Caco-2 (cell line): ENCODE measurements around the gene CXCL9. TPM values are rescaled to one million over a fixed set of nuclear protein-coding genes. Genes with fewer than 3 reads are reported as not detected.
"Not testable (repeated sequence)": the region's sequence is repeated elsewhere in the genome, so short reads cannot be mapped to it uniquely, and the experiment has no call there.

ENCODE experiments used
- BruUV-seq: library from RNA; stranded (reverse); fragments of 400-500 nt; replicated peaks from 2 replicates; lab custom pipeline; 2021; lab: Mats Ljungman, UMichigan
- CTCF ChIA-PET: fragments of 300-600 bp; sonication (Branson Sonifier 250); formaldehyde crosslinking; loops from one replicate; lab custom pipeline; 2022; ENCODE audit warnings: antibody characterized with exemption; lab: Charles Lee
- POLR2A ChIA-PET: fragments of 300-600 bp; sonication (Branson Sonifier 250); formaldehyde crosslinking; loops from one replicate; lab custom pipeline; 2022; ENCODE audit warnings: antibody characterized with exemption; lab: Charles Lee
- DNase-seq, 2 experiments: peaks; one replicate each; pipeline versions ENCODE4 v3.0.0 to v3.0.0-alpha.2; 2020 to 2022
- H3K27me3 ChIP-seq: replicated peaks from 2 replicates; pipeline ENCODE4 v1.6.0; 2011; ENCODE audit warnings: low read length; ENCODE audit not compliant: control insufficient read depth, insufficient read depth
- H3K36me3 ChIP-seq: 2 replicates; pipeline ENCODE4 v1.5.1; 2011; ENCODE audit warnings: low read length; ENCODE audit not compliant: control insufficient read depth, insufficient read depth
- H3K4me1 ChIP-seq: fragments of 250-450 bp; sonication (Bioruptor Pico); 2 replicates; pipeline ENCODE4 v1.5.1; 2020; ENCODE audit warnings: mild to moderate bottlenecking
- H3K4me3 ChIP-seq: 2 replicates; pipeline ENCODE4 v1.5.1; 2011; ENCODE audit warnings: low read depth, mild to moderate bottlenecking, control low read depth, low read length
- H3K9me3 ChIP-seq: fragments of 250-450 bp; sonication (Bioruptor Pico); 2 replicates; pipeline ENCODE4 v1.5.1; 2020; ENCODE audit warnings: mild to moderate bottlenecking, moderate library complexity
- H3K27ac Mint-ChIP-seq: one replicate; pipeline ENCODE4 v1.8.0; 2022; ENCODE audit warnings: mixed read lengths; ENCODE audit not compliant: unreplicated experiment
- H3K27me3 Mint-ChIP-seq: one replicate; pipeline ENCODE4 v1.8.0; 2022; ENCODE audit warnings: mixed read lengths; ENCODE audit not compliant: insufficient read depth, unreplicated experiment
- H3K36me3 Mint-ChIP-seq: one replicate; pipeline ENCODE4 v1.8.0; 2022; ENCODE audit warnings: mild to moderate bottlenecking, mixed read lengths; ENCODE audit not compliant: insufficient read depth, unreplicated experiment
- H3K4me1 Mint-ChIP-seq: one replicate; pipeline ENCODE4 v1.8.0; 2022; ENCODE audit warnings: low read depth, mixed read lengths; ENCODE audit not compliant: unreplicated experiment
- H3K4me3 Mint-ChIP-seq: one replicate; pipeline ENCODE4 v1.8.0; 2022; ENCODE audit warnings: mild to moderate bottlenecking, moderate library complexity, mixed read lengths; ENCODE audit not compliant: unreplicated experiment
- H3K9me3 Mint-ChIP-seq: one replicate; pipeline ENCODE4 v1.8.0; 2022; ENCODE audit warnings: mixed read lengths; ENCODE audit not compliant: unreplicated experiment
- CTCF ChIP-seq, 2 experiments: fragments of 200-600 bp in 1 of 2; IDR thresholded peaks; 1 replicate in 1 of 2; 2 replicates in 1 of 2; pipeline versions ENCODE4 v1.5.1 to v1.8.0; 2011 to 2022; ENCODE audit warnings: antibody characterized with exemption in 1 of 2, control low read depth in 1 of 2, inconsistent platforms in 1 of 2, low read depth in 1 of 2, low read length in 1 of 2, mild to moderate bottlenecking in 1 of 2, moderate library complexity in 1 of 2; ENCODE audit not compliant: insufficient read depth in 1 of 2, severe bottlenecking in 1 of 2, unreplicated experiment in 1 of 2
- intact Hi-C: fragments of 100-400 bp; cut with micrococcal nuclease; formaldehyde crosslinking; loops from one replicate; pipeline ENCODE4 v1.10.0; 2022; ENCODE audit not compliant: unreplicated experiment
- total RNA-seq: library from RNA; stranded (reverse); gene quantifications from 2 replicates; pipeline ENCODE4 v1.2.3, GENCODE V29; 2022

The CXCL9 gene
- total RNA-seq, 1 experiment from 2014 or later = not detected

DNA sequence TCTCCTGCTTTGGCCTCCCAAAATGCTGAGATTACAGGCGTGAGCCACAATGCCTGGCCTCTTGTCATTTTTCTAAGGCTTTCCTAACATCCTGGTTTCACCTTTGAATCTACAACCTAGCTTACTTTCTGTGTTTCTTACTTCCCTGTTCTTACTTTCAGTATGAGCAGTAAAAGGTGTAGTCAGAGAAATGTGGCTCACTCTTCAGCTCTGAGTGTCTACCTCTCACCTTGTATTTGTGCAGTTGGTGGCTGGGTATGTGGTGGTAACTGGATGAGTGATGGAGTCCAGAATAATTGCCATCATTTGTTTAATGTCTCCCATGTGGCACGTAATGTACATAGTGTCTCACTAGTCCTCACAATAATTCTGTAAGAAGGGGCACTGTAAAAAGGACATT is 47.7 kb upstream of the CXCL9 start:
- no peak overlapping the region for H3K4me3 ChIP-seq
- H3K27me3 ChIP-seq = no peaks in the 10 kb centered on the region
- H3K36me3 ChIP-seq = no peaks in the 10 kb centered on the region
- H3K9me3 Mint-ChIP-seq = no peaks in the 10 kb centered on the region
- H3K36me3 Mint-ChIP-seq = no peaks in the 10 kb centered on the region
- peaks cover 15% of the 10 kb centered on the region for H3K4me1 Mint-ChIP-seq
- ChIA-PET POLR2A (no interaction called here), CTCF (no interaction called here)
- no TSS peak for BruUV-seq
- no peak overlapping the region for H3K27ac Mint-ChIP-seq
- H3K9me3 ChIP-seq = no peaks in the 10 kb centered on the region
- H3K4me3 Mint-ChIP-seq = no peak overlapping the region
- intact Hi-C loops = no loop called here
- no peak for TF ChIP-seq CTCF (IDR thresholded peaks at IDR 0.05; ENCODE audit: insufficient read depth in 1 of 2, low read depth in 1 of 2, low read length in 1 of 2, severe bottlenecking in 1 of 2, unreplicated experiment in 1 of 2)
- no peaks in the 10 kb centered on the region for H3K27me3 Mint-ChIP-seq
- no peak for DNase-seq
- H3K4me1 ChIP-seq = peaks cover 15% of the 10 kb centered on the region; the same call in 1 of the 2 replicates

DNA sequence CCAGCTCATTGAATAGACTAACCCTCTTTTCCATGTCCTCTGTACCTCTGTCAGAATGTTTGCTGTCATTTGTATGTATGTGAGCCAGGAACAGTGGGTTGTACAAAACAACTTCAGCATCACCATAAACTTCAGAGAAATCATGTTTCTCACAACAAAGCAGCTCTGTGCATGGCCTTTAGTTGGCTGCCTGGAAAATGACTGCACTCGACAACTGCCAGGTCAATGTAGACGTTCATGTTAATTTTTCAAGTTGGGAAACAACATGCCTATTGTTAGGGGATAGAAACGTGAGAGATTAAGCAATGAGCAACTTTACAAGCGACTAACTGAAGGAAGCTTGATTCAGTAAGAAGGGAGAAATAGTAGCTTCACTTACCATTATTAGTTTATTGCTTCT is 46.4 kb upstream of the CXCL9 start:
- no peak for DNase-seq
- peaks cover 5% of the 10 kb centered on the region for H3K4me1 Mint-ChIP-seq
- POLR2A ChIA-PET = no interaction called here
- Histone ChIP-seq H3K4me1 (peaks cover 5% of the 10 kb centered on the region; the same call in 1 of the 2 replicates), H3K27me3 (no peaks in the 10 kb centered on the region), H3K4me3 (no peak overlapping the region), H3K9me3 (no peaks in the 10 kb centered on the region), H3K36me3 (no peaks in the 10 kb centered on the region)
- intact Hi-C loops = no loop called here
- CTCF ChIA-PET = interaction anchor here (0.6 kb wide), 1 partner anchor 58 kb away, joined by 4 read pairs; no protein-coding TSS in a partner anchor
- no peaks in the 10 kb centered on the region for H3K9me3 Mint-ChIP-seq
- H3K4me3 Mint-ChIP-seq = no peak overlapping the region
- H3K27me3 Mint-ChIP-seq = no peaks in the 10 kb centered on the region
- H3K36me3 Mint-ChIP-seq = no peaks in the 10 kb centered on the region
- TF ChIP-seq CTCF (IDR thresholded peaks at IDR 0.05; ENCODE audit: insufficient read depth in 1 of 2, low read depth in 1 of 2, low read length in 1 of 2, severe bottlenecking in 1 of 2, unreplicated experiment in 1 of 2) = no peak
- no TSS peak for BruUV-seq
- no peak overlapping the region for H3K27ac Mint-ChIP-seq

DNA sequence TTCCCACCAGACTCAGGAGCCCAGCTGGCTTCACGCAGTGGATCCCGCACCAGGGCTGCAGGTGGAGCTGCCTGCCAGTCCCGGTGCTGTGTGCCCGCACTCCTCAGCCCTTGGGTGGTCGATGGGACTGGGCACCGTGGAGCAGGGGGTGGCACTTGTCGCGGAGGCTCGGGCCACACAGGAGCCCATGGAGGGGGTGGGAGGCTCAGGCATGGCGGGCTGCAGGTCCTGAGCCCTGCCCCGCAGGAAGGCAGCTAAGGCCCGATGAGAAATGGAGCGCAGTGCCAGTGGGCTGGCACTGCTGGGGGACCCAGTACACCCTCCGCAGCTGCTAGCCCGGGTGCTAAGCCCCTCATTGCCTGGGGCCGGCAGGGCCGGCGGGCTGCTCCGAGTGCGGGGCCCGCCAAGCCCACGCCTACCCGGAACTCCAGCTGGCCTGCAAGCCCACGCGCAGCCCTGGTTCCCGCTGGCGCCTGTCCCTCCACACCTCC is 43.3 kb upstream of the CXCL9 start:
- H3K4me1 ChIP-seq, H3K4me3 Mint-ChIP-seq, intact Hi-C loops, DNase-seq, H3K36me3 ChIP-seq, H3K27me3 ChIP-seq, H3K4me1 Mint-ChIP-seq, H3K27me3 Mint-ChIP-seq, H3K9me3 Mint-ChIP-seq, H3K9me3 ChIP-seq, BruUV-seq, POLR2A ChIA-PET, H3K27ac Mint-ChIP-seq, CTCF ChIA-PET, H3K36me3 Mint-ChIP-seq, H3K4me3 ChIP-seq: not testable (repeated sequence)

DNA sequence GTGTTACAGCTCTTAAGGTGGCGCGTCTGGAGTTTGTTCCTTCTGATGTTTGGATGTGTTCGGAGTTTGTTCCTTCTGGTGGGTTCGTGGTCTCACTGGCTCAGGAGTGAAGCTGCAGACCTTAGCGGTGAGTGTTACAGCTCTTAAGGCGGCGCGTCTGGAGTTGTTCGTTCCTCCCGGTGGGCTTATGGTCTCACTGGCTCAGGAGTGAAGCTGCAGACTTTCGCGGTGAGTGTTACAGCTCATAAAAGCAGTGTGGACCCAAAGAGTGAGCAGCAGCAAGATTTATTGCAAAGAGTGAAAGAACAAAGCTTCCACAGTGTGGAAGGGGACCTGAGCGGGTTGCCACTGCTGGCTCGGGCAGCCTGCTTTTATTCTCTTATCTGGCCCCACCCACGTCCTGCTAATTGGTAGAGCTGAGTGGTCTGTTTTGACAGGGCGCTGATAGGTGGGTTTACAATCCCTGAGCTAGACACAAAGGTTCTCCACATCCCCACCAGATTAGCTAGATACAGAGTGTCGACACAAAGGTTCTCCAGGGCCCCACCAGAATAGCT is 42.6 kb upstream of the CXCL9 start:
- H3K27ac Mint-ChIP-seq, BruUV-seq, H3K27me3 Mint-ChIP-seq, H3K9me3 Mint-ChIP-seq, H3K27me3 ChIP-seq, H3K4me3 ChIP-seq, H3K4me3 Mint-ChIP-seq, H3K9me3 ChIP-seq, POLR2A ChIA-PET, H3K36me3 Mint-ChIP-seq, intact Hi-C loops, DNase-seq, H3K4me1 ChIP-seq, H3K36me3 ChIP-seq, H3K4me1 Mint-ChIP-seq, CTCF ChIA-PET: not testable (repeated sequence)

GRCh38 chr4:76044686-76045085 is 37.4 kb upstream of the CXCL9 start:
- CTCF ChIA-PET, H3K36me3 ChIP-seq, H3K4me3 Mint-ChIP-seq, DNase-seq, H3K36me3 Mint-ChIP-seq, H3K9me3 ChIP-seq, POLR2A ChIA-PET, H3K27ac Mint-ChIP-seq, BruUV-seq, H3K27me3 Mint-ChIP-seq, H3K27me3 ChIP-seq, H3K4me1 Mint-ChIP-seq, intact Hi-C loops, H3K4me3 ChIP-seq, H3K4me1 ChIP-seq: not testable (repeated sequence)
- peaks cover 12% of the 10 kb centered on the region for H3K9me3 Mint-ChIP-seq

DNA sequence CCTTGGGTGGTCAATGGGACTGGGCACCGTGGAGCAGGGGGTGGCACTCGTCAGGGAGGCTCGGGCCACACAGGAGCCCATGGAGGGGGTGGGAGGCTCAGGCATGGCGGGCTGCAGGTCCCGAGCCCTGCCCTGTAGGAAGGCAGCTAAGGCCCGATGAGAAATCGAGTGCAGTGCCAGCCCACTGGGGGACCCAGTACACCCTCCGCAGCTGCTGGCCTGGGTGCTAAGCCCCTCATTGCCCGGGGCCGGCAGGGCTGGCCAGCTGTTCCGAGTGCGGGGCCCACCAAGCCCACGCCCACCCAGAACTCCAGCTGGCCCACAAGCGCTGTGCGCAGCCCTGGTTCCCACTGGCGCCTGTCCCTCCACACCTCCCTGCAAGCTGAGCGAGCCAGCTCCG is 36.0 kb upstream of the CXCL9 start:
- BruUV-seq, H3K36me3 Mint-ChIP-seq, H3K4me3 ChIP-seq, DNase-seq, H3K4me1 Mint-ChIP-seq, POLR2A ChIA-PET, H3K27ac Mint-ChIP-seq, H3K36me3 ChIP-seq, H3K27me3 Mint-ChIP-seq, CTCF ChIA-PET, H3K4me1 ChIP-seq, H3K27me3 ChIP-seq, H3K4me3 Mint-ChIP-seq, intact Hi-C loops, H3K9me3 ChIP-seq: not testable (repeated sequence)
- H3K9me3 Mint-ChIP-seq = peaks cover 12% of the 10 kb centered on the region
